Calu3 (cell line): Measurements from ENCODE around the gene SERHL2. TPM values are rescaled to one million over a fixed set of nuclear protein-coding genes. Genes with fewer than 3 reads are reported as not detected.

Source experiments
- BruUV-seq: library from RNA; stranded (reverse); fragments of 400-500 nt; replicated peaks from 2 replicates; lab custom pipeline; 2021; lab: Mats Ljungman, UMichigan
- CTCF ChIA-PET: fragments of 300-600 bp; sonication (Branson Sonifier 250); formaldehyde crosslinking; loops from one replicate; lab custom pipeline; 2022; ENCODE audit warnings: antibody characterized with exemption; lab: Charles Lee
- DNase-seq: peaks from one replicate; pipeline ENCODE4 v3.0.0; 2022
- H3K27ac Mint-ChIP-seq: one replicate; pipeline ENCODE4 v1.8.0; 2022; ENCODE audit warnings: mixed read lengths; ENCODE audit not compliant: unreplicated experiment
- H3K27me3 Mint-ChIP-seq: one replicate; pipeline ENCODE4 v1.8.0; 2022; ENCODE audit warnings: mixed read lengths; ENCODE audit not compliant: unreplicated experiment
- H3K36me3 Mint-ChIP-seq: one replicate; pipeline ENCODE4 v1.8.0; 2022; ENCODE audit warnings: mild to moderate bottlenecking, moderate library complexity, mixed read lengths; ENCODE audit not compliant: insufficient read depth, unreplicated experiment
- H3K4me1 Mint-ChIP-seq: one replicate; pipeline ENCODE4 v1.8.0; 2022; ENCODE audit warnings: mild to moderate bottlenecking, low read depth, mixed read lengths; ENCODE audit not compliant: unreplicated experiment
- H3K4me3 Mint-ChIP-seq: one replicate; pipeline ENCODE4 v1.8.0; 2022; ENCODE audit warnings: mild to moderate bottlenecking, low read depth, moderate library complexity, mixed read lengths; ENCODE audit not compliant: unreplicated experiment
- H3K9me3 Mint-ChIP-seq: one replicate; pipeline ENCODE4 v1.8.0; 2022; ENCODE audit warnings: low read depth, mixed read lengths; ENCODE audit not compliant: unreplicated experiment
- CTCF ChIP-seq: fragments of 200-600 bp; IDR thresholded peaks from one replicate; pipeline ENCODE4 v1.8.0; 2022; ENCODE audit warnings: antibody characterized with exemption; ENCODE audit not compliant: unreplicated experiment
- intact Hi-C: fragments of 100-400 bp; cut with micrococcal nuclease; formaldehyde crosslinking; loops from one replicate; pipeline ENCODE4 v1.10.0; 2022; ENCODE audit not compliant: unreplicated experiment
- total RNA-seq: library from RNA; stranded (reverse); gene quantifications from 2 replicates; pipeline ENCODE4 v1.2.3, GENCODE V29; 2022

The SERHL2 gene
- total RNA-seq, 1 experiment from 2014 or later: 0.45 TPM

- Mint-ChIP-seq H3K4me1 (peaks cover 27% of the 10 kb centered on the region), H3K4me3 (no peak overlapping the region), H3K36me3 (peaks cover 66% of the 10 kb centered on the region), H3K9me3 (no peaks in the 10 kb centered on the region), H3K27ac (peak overlapping the region; percentile 52), H3K27me3 (no peaks in the 10 kb centered on the region)
- BruUV-seq: TSS peak; percentile 35
- CTCF ChIA-PET: no interaction called here
- no peak for DNase-seq
- TF ChIP-seq CTCF: no peak
- intact Hi-C loops: no loop called here
These were observed 65.7 kb downstream of the SERHL2 start for GRCh38 chr22:42619261-42620063.

- TF ChIP-seq CTCF: no peak
- Mint-ChIP-seq H3K9me3 (no peaks in the 10 kb centered on the region), H3K36me3 (peaks cover 59% of the 10 kb centered on the region), H3K4me1 (peaks cover 24% of the 10 kb centered on the region), H3K4me3 (no peak overlapping the region), H3K27ac (no peak overlapping the region), H3K27me3 (no peaks in the 10 kb centered on the region)
- no peak for DNase-seq
- CTCF ChIA-PET: no interaction called here
- intact Hi-C loops: no loop called here
- BruUV-seq: no TSS peak
These were observed 66.3 kb downstream of the SERHL2 start for GRCh38 chr22:42620084-42620483.

GRCh38 chr22:42621505-42622002 lies 67.8 kb downstream of the SERHL2 start:
- Mint-ChIP-seq H3K36me3 (peaks cover 55% of the 10 kb centered on the region), H3K4me3 (no peak overlapping the region), H3K27me3 (no peaks in the 10 kb centered on the region), H3K4me1 (peaks cover 15% of the 10 kb centered on the region), H3K9me3 (no peaks in the 10 kb centered on the region), H3K27ac (no peak overlapping the region)
- peak; percentile 87 for TF ChIP-seq CTCF
- intact Hi-C loops: no loop called here
- CTCF ChIA-PET: interaction anchor here (0.7 to 2.0 kb wide), 4 partner anchors 14 to 246 kb away, joined by 3 to 14 read pairs (median 3); no protein-coding TSS in a partner anchor
- peak; percentile 87 for DNase-seq
- no TSS peak for BruUV-seq

GRCh38 chr22:42622061-42622710 lies 68.4 kb downstream of the SERHL2 start:
- BruUV-seq: no TSS peak
- CTCF ChIA-PET: interaction anchor here (1.0 to 2.0 kb wide), 4 partner anchors 13 to 246 kb away, joined by 3 to 14 read pairs (median 3); no protein-coding TSS in a partner anchor
- Mint-ChIP-seq H3K4me1 (peaks cover 15% of the 10 kb centered on the region), H3K4me3 (no peak overlapping the region), H3K36me3 (peaks cover 59% of the 10 kb centered on the region), H3K27me3 (no peaks in the 10 kb centered on the region), H3K27ac (no peak overlapping the region), H3K9me3 (no peaks in the 10 kb centered on the region)
- intact Hi-C loops: no loop called here
- no peak for DNase-seq
- TF ChIP-seq CTCF: no peak
